A549 (cell line): ENCODE results near the gene USP2. TPM values are rescaled to one million over a fixed set of nuclear protein-coding genes. Genes with fewer than 3 reads are reported as not detected.

Experiments
- ATAC-seq, 2 experiments: fragments of 200-7000 bp in 1 of 2; fragments of >200 bp in 1 of 2; cut with Nextera tagmentation in 1 of 2; cut with Tn5 transposase in 1 of 2; 3 replicates each; pipeline versions ENCODE4 v1.8.0 to v1.9.1; 2018 to 2020; ENCODE audit warnings: mild to moderate bottlenecking in 1 of 2, moderate library complexity in 1 of 2
- CTCF ChIA-PET: fragments of 300-600 bp; sonication (Branson Sonifier 250); formaldehyde crosslinking; extraction: SDS; loops from one replicate; lab custom pipeline; 2021; ENCODE audit warnings: antibody characterized with exemption, inconsistent platforms; lab: Yijun Ruan, JAX
- POLR2A ChIA-PET: fragments of 350-600 bp; formaldehyde crosslinking; extraction: SDS; loops from one replicate; lab custom pipeline; 2021; ENCODE audit warnings: antibody characterized with exemption, inconsistent platforms; lab: Yijun Ruan, JAX
- DNase-seq, 2 experiments: peaks; one replicate each; pipeline versions ENCODE4 v3.0.0 to v3.0.0-alpha.2; 2011 to 2016; ENCODE audit warnings: low read depth in 1 of 2, low spot score in 1 of 2
- FAIRE-seq: peaks from 2 replicates; lab custom pipeline; 2011; peaks lifted over from hg19 to GRCh38; lab: Jason Lieb, UNC
- H3K27ac ChIP-seq, 2 experiments: fragments of >200 bp; sonication (Bioruptor Twin); formaldehyde crosslinking; 3 replicates each; pipeline ENCODE4 v1.5.1; 2016 to 2017
- H3K4me1 ChIP-seq: fragments of >200 bp; sonication (Bioruptor Twin); formaldehyde crosslinking; 3 replicates; pipeline ENCODE4 v1.6.1; 2016
- H3K4me2 ChIP-seq: fragments of >200 bp; sonication (Bioruptor Twin); formaldehyde crosslinking; 3 replicates; pipeline ENCODE4 v1.6.1; 2016
- H3K4me3 ChIP-seq: fragments of >200 bp; sonication (Bioruptor Twin); formaldehyde crosslinking; 3 replicates; pipeline ENCODE4 v1.5.1; 2016
- H3K9me3 ChIP-seq: fragments of >200 bp; sonication (Bioruptor Twin); formaldehyde crosslinking; 3 replicates; pipeline ENCODE4 v1.6.1; 2016
- BHLHE40 ChIP-seq: IDR thresholded peaks from 2 replicates; pipeline ENCODE4 v1.6.1; 2012; ENCODE audit warnings: low read depth, low read length, inconsistent platforms
- CBX2 ChIP-seq: fragments of 200-600 bp; sonication (generic); IDR thresholded peaks from 2 replicates; pipeline ENCODE4 v1.6.1; 2016; ENCODE audit warnings: low read depth, mild to moderate bottlenecking, borderline replicate concordance
- CHD2 ChIP-seq: fragments of 150-350 bp; IDR thresholded peaks from 2 replicates; pipeline ENCODE4 v1.6.1; 2014; ENCODE audit warnings: low read length; ENCODE audit not compliant: partially characterized antibody
- EP300 ChIP-seq, 2 experiments: fragments of >200 bp; sonication (Bioruptor Twin); formaldehyde crosslinking; IDR thresholded peaks; 2 replicates in 1 of 2; 3 replicates in 1 of 2; pipeline ENCODE4 v1.6.1; 2016 to 2017
- FOSL2 ChIP-seq, 2 experiments: fragments of 450-650 bp in 1 of 2; fragments of >200 bp in 1 of 2; sonication (Bioruptor Twin) in 1 of 2; formaldehyde crosslinking; IDR thresholded peaks; 2 replicates each; pipeline versions ENCODE4 v1.5.0 to v1.6.1; 2016 to 2020; ENCODE audit warnings: mild to moderate bottlenecking in 1 of 2, moderate library complexity in 1 of 2
- FOXS1 ChIP-seq: fragments of 250-450 bp; sonication (Bioruptor Pico); IDR thresholded peaks from 2 replicates; pipeline ENCODE4 v1.5.0; 2020; ENCODE audit warnings: mild to moderate bottlenecking, moderate library complexity
- GATA3 ChIP-seq: IDR thresholded peaks from 2 replicates; pipeline ENCODE4 v1.6.1; 2012; ENCODE audit warnings: borderline replicate concordance
- HOXA7 ChIP-seq: fragments of 250-450 bp; sonication (Bioruptor Pico); IDR thresholded peaks from 2 replicates; pipeline ENCODE4 v1.5.0; 2020; ENCODE audit warnings: mild to moderate bottlenecking, moderate library complexity
- HOXB13 ChIP-seq: fragments of 250-450 bp; sonication (Bioruptor Pico); IDR thresholded peaks from 2 replicates; pipeline ENCODE4 v1.5.0; 2020; ENCODE audit warnings: low read depth, mild to moderate bottlenecking, moderate library complexity
- HOXB5 ChIP-seq: fragments of 250-450 bp; sonication (Bioruptor Pico); IDR thresholded peaks from 2 replicates; pipeline ENCODE4 v1.5.0; 2020; ENCODE audit warnings: mild to moderate bottlenecking, moderate library complexity
- NFE2L2 ChIP-seq: fragments of 150-350 bp; conservative IDR thresholded peaks from 2 replicates; pipeline ENCODE4 v1.6.1; 2014; ENCODE audit warnings: low read length
- NR3C1 ChIP-seq: fragments of >200 bp; sonication (Bioruptor Twin); formaldehyde crosslinking; IDR thresholded peaks from 3 replicates; pipeline ENCODE4 v1.6.1; 2017
- RAD21 ChIP-seq, 2 experiments: fragments of >200 bp in 1 of 2; sonication (Bioruptor Twin) in 1 of 2; formaldehyde crosslinking in 1 of 2; IDR thresholded peaks in 1 of 2; conservative IDR thresholded peaks in 1 of 2; 2 replicates in 1 of 2; 3 replicates in 1 of 2; pipeline ENCODE4 v1.6.1; 2012 to 2018; ENCODE audit warnings: inconsistent platforms in 1 of 2
- RNF2 ChIP-seq: fragments of 200-600 bp; sonication (generic); IDR thresholded peaks from 2 replicates; pipeline ENCODE4 v1.6.1; 2016; ENCODE audit warnings: low read depth, mild to moderate bottlenecking, antibody characterized with exemption, moderate library complexity, borderline replicate concordance
- SMC3 ChIP-seq: fragments of >200 bp; sonication (Bioruptor Twin); formaldehyde crosslinking; IDR thresholded peaks from 3 replicates; pipeline ENCODE4 v1.6.1; 2018; ENCODE audit warnings: inconsistent platforms
- ZC3H11A ChIP-seq: fragments of 450-650 bp; IDR thresholded peaks from 2 replicates; pipeline ENCODE4 v1.6.1; 2014; ENCODE audit warnings: antibody characterized with exemption, mild to moderate bottlenecking
- ZNF302 ChIP-seq: fragments of 250-450 bp; sonication (Bioruptor Pico); IDR thresholded peaks from 2 replicates; pipeline ENCODE4 v1.9.0; 2021; ENCODE audit warnings: inconsistent platforms, mild to moderate bottlenecking, moderate library complexity
- WGBS: methylation state at CpG from one replicate; pipeline ENCODE4 v1.1.6; 2017; ENCODE audit errors: missing lambda C conversion rate; 5-methylcytosine and 5-hydroxymethylcytosine counted together
- polyA plus RNA-seq, 4 experiments: library from polyadenylated mRNA; depleted of rRNA in 3 of 4; stranded (reverse); fragments of >200 nt; fragmentation: RNase III in 1 of 4; extraction: RNeasy Plus Mini Kit Qiagen cat#74134 plus additional on column Dnase treatment in 1 of 4; gene quantifications; 2 replicates in 3 of 4; 3 replicates in 1 of 4; pipeline ENCODE4 v1.2.3, GENCODE V29; 2011 to 2017
- TF ChIP-seq, protein P1 (sequence below): IDR thresholded peaks from 2 replicates; pipeline ENCODE4 v1.6.1; 2012
- TF ChIP-seq, protein P2 (sequence below): fragments of >200 bp; sonication (Bioruptor Twin); formaldehyde crosslinking; IDR thresholded peaks from 3 replicates; pipeline ENCODE4 v1.6.1; 2016
- TF ChIP-seq, protein P3 (sequence below): fragments of 250-450 bp; sonication (Bioruptor Pico); IDR thresholded peaks from 2 replicates; pipeline ENCODE4 v1.5.0; 2020; ENCODE audit warnings: low read depth, mild to moderate bottlenecking, moderate library complexity
- TF ChIP-seq, protein P4 (sequence below): fragments of 200-600 bp; sonication (generic); IDR thresholded peaks from 2 replicates; pipeline ENCODE4 v1.6.1; 2016; ENCODE audit warnings: antibody characterized with exemption, mild to moderate bottlenecking, moderate library complexity

The USP2 gene
- polyA plus RNA-seq, 2 of the 4 experiments (the other 2 are of a cell fraction): 0.30 to 0.48 TPM

DNA sequence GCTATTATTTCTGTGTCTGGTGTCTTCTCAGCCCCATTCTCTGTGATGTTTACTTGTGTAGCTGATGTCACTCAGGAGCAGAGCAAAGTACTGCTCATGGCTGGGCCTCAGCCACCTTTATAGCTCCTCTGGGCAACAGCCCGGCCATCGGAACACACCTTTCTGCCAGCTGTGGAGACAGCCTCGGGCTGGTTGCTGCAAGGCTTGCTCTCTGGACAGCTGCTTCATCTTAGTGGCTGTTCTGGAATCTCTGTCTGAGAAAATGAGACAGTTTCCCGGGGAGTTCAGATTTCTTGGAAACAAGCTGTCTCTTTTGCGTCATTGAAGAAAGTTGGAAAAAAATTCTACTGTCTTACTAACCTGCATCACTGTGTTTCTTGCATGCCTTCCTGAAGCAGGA is 21.5 kb upstream of the USP2 start:
- Histone ChIP-seq H3K4me2 (no peak overlapping the region), H3K4me3 (no peak overlapping the region), H3K27ac (no peak overlapping the region), H3K4me1 (no peaks in the 10 kb centered on the region), H3K9me3 (peaks cover 7% of the 10 kb centered on the region; the same call in 2 of the 3 replicates)
- ATAC-seq: no peak
- no peak for TF ChIP-seq SMC3
- no peak for TF ChIP-seq HOXB13 (CRISPR knock-in tag)
- no peak for TF ChIP-seq RAD21 (conservative IDR thresholded peaks at IDR 0.05 in 1 of 2, IDR thresholded peaks at IDR 0.05 in 1 of 2)
- TF ChIP-seq, protein P1, sequence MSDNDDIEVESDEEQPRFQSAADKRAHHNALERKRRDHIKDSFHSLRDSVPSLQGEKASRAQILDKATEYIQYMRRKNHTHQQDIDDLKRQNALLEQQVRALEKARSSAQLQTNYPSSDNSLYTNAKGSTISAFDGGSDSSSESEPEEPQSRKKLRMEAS: no peak
- no peak for TF ChIP-seq HOXA7 (CRISPR knock-in tag)
- TF ChIP-seq NR3C1: no peak
- TF ChIP-seq, protein P2, sequence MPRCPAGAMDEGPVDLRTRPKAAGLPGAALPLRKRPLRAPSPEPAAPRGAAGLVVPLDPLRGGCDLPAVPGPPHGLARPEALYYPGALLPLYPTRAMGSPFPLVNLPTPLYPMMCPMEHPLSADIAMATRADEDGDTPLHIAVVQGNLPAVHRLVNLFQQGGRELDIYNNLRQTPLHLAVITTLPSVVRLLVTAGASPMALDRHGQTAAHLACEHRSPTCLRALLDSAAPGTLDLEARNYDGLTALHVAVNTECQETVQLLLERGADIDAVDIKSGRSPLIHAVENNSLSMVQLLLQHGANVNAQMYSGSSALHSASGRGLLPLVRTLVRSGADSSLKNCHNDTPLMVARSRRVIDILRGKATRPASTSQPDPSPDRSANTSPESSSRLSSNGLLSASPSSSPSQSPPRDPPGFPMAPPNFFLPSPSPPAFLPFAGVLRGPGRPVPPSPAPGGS: no peak
- TF ChIP-seq ZC3H11A: no peak
- no peak for TF ChIP-seq BHLHE40
- TF ChIP-seq HOXB5: no peak
- no peak for TF ChIP-seq ZNF302
- TF ChIP-seq, protein P3, sequence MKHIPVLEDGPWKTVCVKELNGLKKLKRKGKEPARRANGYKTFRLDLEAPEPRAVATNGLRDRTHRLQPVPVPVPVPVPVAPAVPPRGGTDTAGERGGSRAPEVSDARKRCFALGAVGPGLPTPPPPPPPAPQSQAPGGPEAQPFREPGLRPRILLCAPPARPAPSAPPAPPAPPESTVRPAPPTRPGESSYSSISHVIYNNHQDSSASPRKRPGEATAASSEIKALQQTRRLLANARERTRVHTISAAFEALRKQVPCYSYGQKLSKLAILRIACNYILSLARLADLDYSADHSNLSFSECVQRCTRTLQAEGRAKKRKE (CRISPR knock-in tag): no peak
- no peak for TF ChIP-seq FOXS1 (CRISPR knock-in tag)
- no peak for TF ChIP-seq RNF2
- no peak for TF ChIP-seq NFE2L2
- no peak for TF ChIP-seq CHD2
- CTCF ChIA-PET: interaction anchor here (0.6 to 1.6 kb wide), 6 partner anchors 12 to 242 kb away, joined by 3 to 7 read pairs (median 4); partner anchors contain the start of gene USP2
- no peak for FAIRE-seq
- POLR2A ChIA-PET: no interaction called here
- no peak for DNase-seq
- WGBS: 72% methylated on average over 5 of the region's 5 CpGs

DNA sequence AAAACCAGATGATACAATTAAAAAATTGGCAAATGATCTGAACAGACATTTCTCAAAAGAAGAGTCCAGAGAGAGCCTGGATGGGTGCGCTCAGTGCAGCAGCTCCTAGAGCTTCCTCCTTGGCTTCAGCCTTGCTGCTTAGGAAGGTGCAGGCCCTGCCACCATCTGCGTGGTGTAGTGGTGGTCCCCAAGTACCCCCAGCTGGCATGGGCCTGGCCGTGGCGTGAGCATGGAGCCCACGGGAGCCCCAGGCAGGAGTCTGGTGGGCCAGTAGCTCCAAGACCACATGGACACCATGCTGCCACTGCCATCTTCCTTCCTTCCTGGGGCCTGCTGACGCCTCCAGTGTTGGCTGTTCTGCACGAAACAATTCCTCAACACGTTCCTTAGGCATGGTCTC is 21.0 kb upstream of the USP2 start:
- 60% methylated on average over 5 of the region's 8 CpGs for WGBS
- POLR2A ChIA-PET: no interaction called here
- ATAC-seq (no peak), DNase-seq (no peak), FAIRE-seq (no peak)
- Histone ChIP-seq H3K4me1 (no peaks in the 10 kb centered on the region), H3K4me3 (no peak overlapping the region), H3K4me2 (no peak overlapping the region), H3K27ac (no peak overlapping the region), H3K9me3 (peaks cover 7% of the 10 kb centered on the region; the same call in 2 of the 3 replicates)
- CTCF ChIA-PET: interaction anchor here (1.0 to 1.3 kb wide), 3 partner anchors 13 to 72 kb away, joined by 3 to 5 read pairs (median 3); no protein-coding TSS in a partner anchor
- no peak for TF ChIP-seq CBX2
- TF ChIP-seq, protein P3 (CRISPR knock-in tag): no peak
- TF ChIP-seq GATA3: no peak
- no peak for TF ChIP-seq HOXA7 (CRISPR knock-in tag)
- TF ChIP-seq FOSL2 (IDR thresholded peaks at IDR 0.05): no peak
- TF ChIP-seq FOSL2 (CRISPR knock-in tag; IDR thresholded peaks at IDR 0.05): no peak
- TF ChIP-seq, protein P4, sequence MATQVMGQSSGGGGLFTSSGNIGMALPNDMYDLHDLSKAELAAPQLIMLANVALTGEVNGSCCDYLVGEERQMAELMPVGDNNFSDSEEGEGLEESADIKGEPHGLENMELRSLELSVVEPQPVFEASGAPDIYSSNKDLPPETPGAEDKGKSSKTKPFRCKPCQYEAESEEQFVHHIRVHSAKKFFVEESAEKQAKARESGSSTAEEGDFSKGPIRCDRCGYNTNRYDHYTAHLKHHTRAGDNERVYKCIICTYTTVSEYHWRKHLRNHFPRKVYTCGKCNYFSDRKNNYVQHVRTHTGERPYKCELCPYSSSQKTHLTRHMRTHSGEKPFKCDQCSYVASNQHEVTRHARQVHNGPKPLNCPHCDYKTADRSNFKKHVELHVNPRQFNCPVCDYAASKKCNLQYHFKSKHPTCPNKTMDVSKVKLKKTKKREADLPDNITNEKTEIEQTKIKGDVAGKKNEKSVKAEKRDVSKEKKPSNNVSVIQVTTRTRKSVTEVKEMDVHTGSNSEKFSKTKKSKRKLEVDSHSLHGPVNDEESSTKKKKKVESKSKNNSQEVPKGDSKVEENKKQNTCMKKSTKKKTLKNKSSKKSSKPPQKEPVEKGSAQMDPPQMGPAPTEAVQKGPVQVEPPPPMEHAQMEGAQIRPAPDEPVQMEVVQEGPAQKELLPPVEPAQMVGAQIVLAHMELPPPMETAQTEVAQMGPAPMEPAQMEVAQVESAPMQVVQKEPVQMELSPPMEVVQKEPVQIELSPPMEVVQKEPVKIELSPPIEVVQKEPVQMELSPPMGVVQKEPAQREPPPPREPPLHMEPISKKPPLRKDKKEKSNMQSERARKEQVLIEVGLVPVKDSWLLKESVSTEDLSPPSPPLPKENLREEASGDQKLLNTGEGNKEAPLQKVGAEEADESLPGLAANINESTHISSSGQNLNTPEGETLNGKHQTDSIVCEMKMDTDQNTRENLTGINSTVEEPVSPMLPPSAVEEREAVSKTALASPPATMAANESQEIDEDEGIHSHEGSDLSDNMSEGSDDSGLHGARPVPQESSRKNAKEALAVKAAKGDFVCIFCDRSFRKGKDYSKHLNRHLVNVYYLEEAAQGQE: no peak
- TF ChIP-seq EP300 (IDR thresholded peaks at IDR 0.05): no peak
